HG03460 (cell line): ENCODE results near the gene UCN.
"Not testable (repeated sequence)": the region's sequence is repeated elsewhere in the genome, so short reads cannot be mapped to it uniquely, and the experiment has no call there.

Experiments used
- ATAC-seq: cut with Tn5 transposase; IDR thresholded peaks from one replicate; pipeline ENCODE4 v1.9.1; 2021; ENCODE audit not compliant: unreplicated experiment

The UCN gene

GRCh38 chr2:27315122-27315521 is 6.9 kb upstream of the UCN start:
- ATAC-seq, result no peak

- no peak for ATAC-seq
Measured at GRCh38 chr2:27314709-27315108, 6.5 kb upstream of the UCN start.

- no peak for ATAC-seq
Measured at GRCh38 chr2:27313882-27314645, 5.8 kb upstream of the UCN start.

GRCh38 chr2:27312152-27312551 is 3.9 kb upstream of the UCN start:
- no peak for ATAC-seq

GRCh38 chr2:27309651-27310050 is 1.4 kb upstream of the UCN start:
- ATAC-seq, result no peak

- ATAC-seq, result no peak
Measured at GRCh38 chr2:27307545-27308358, 493 bp downstream of the UCN start.

GRCh38 chr2:27307287-27307544 is 1.0 kb downstream of the UCN start:
- no peak for ATAC-seq

- no peak for ATAC-seq
Measured at GRCh38 chr2:27306573-27307286, 1.5 kb downstream of the UCN start.

GRCh38 chr2:27306136-27306535 is 2.1 kb downstream of the UCN start:
- ATAC-seq, result no peak

- no peak for ATAC-seq
Measured at GRCh38 chr2:27305516-27305915, 2.7 kb downstream of the UCN start.

- ATAC-seq, result no peak
Measured at GRCh38 chr2:27304488-27305240, 3.6 kb downstream of the UCN start.

- no peak for ATAC-seq
Measured at GRCh38 chr2:27303093-27304025, 4.9 kb downstream of the UCN start.

- ATAC-seq, result not testable (repeated sequence)
Measured at GRCh38 chr2:27300606-27301005, 7.6 kb downstream of the UCN start.

- no peak for ATAC-seq
Measured at GRCh38 chr2:27298391-27299080, 9.7 kb downstream of the UCN start.

- no peak for ATAC-seq
Measured at GRCh38 chr2:27297195-27297594, 11.1 kb downstream of the UCN start.

- no peak for ATAC-seq
Measured at GRCh38 chr2:27296481-27296880, 11.8 kb downstream of the UCN start.

GRCh38 chr2:27294928-27295327 is 13.3 kb downstream of the UCN start:
- no peak for ATAC-seq

- no peak for ATAC-seq
Measured at GRCh38 chr2:27291865-27292264, 16.4 kb downstream of the UCN start.

GRCh38 chr2:27290549-27290948 is 17.7 kb downstream of the UCN start:
- no peak for ATAC-seq

GRCh38 chr2:27288610-27289009 is 19.6 kb downstream of the UCN start:
- no peak for ATAC-seq
